Left colon (tissue), 2 donors: ENCODE measurements around the gene TBC1D3B. TPM values are rescaled to one million over a fixed set of nuclear protein-coding genes. Genes with fewer than 3 reads are reported as not detected.
"Not testable (repeated sequence)": the region's sequence is repeated elsewhere in the genome, so short reads cannot be mapped to it uniquely, and the experiment has no call there.

ENCODE experiments used
- ATAC-seq: fragments of 200-7000 bp; cut with Tn5 transposase; one replicate; pipeline ENCODE4 v1.9.1; 2020; ENCODE audit warnings: mild to moderate bottlenecking, moderate library complexity
- DNase-seq, 2 donors: peaks; one replicate each; pipeline ENCODE4 v3.0.0-alpha.2; 2020
- intact Hi-C, 2 donors: fragments of 100-400 bp; cut with DNase I in 1 of 2; cut with micrococcal nuclease in 1 of 2; formaldehyde crosslinking; loops; one replicate each; pipeline versions ENCODE4 v1.11.2 to v1.14.0; 2022; cut with DNase I, micrococcal nuclease
- total RNA-seq, 2 donors: library from RNA; stranded (reverse); fragmentation: NEBNext Ultra II Directional; extraction: Animal tissue kit (Norgen Biotek cat#: 25700); gene quantifications; one replicate each; pipeline ENCODE4 v1.2.1, GENCODE V29; 2021
- donor health status: DM: no; HTN: no; CAD: no.
- donor health status: DM: yes; HTN: yes; CAD: no.

Gene TBC1D3B
- total RNA-seq, 2 donors from 2014 or later: 7.4 to 8.9 TPM

DNA sequence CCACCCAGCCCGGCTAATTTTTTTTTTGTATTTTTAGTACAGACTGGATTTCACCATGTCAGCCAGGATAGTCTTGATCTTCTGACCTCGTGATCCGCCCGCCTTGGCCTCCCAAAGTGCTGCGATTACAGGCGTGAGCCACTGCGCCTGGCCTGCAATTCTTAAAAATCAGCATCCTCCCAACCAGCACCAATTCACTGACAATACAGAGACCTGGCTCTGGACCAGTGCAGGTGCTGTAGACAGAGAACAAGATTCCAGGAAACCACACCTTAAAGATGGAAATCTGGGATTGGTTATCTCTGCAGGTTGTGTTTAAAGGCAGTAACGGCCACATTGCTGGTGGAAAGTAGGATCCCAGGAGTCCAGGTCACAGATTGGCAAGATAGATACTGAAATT, 33.6 kb downstream of the TBC1D3B start:
- intact Hi-C loops: loop anchor here in 1 of 2 donors (10.0 kb wide), 1 partner anchor 178 kb away; no protein-coding TSS in a partner anchor
- ATAC-seq (peak; percentile 56), DNase-seq (no peak)

DNA sequence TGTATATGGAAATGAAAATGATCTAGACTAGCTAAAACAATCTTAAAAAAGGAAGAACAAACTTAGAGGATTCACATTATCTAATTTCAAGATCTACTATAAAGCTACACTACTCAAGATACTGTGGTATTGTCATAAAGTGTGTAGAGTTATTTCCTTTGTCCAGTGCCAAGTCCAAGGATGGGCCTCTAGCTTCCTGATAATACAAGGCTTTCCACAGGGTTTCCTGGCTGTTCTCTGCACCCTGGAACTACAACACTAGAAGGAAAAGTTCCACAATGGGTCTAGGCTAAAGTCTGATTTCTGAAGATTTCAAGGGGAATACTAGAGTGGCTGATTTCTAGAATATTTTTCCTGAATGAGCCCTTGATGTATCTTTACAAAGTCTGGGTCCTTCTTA, 34.2 kb downstream of the TBC1D3B start:
- DNase-seq (peak in 1 of 2 donors; percentile 79), ATAC-seq (peak; percentile 95)
- intact Hi-C loops: loop anchor here in 1 of 2 donors (10.0 kb wide), 1 partner anchor 177 kb away; no protein-coding TSS in a partner anchor

DNA sequence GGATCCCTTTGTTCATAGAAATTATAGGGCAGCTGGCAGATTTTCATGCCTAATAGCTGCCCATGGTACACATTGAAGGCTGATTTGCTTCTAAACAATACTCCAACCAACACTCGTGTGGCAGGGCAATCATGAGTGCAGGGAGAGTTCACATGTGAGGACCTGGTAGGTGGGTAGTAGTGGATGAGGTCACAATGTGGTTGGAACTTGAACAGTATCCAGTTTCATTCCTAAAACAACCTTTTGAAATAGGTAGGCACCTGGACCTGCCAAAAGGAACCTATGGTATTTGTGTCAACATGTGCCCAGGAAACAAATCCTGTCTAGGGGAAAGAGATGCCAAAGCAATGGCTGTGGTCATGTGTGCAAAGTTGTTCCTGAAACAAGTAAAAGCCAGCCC, 40.0 kb downstream of the TBC1D3B start:
- intact Hi-C loops: no loop called here
- DNase-seq (no peak), ATAC-seq (peak; percentile 28)

DNA sequence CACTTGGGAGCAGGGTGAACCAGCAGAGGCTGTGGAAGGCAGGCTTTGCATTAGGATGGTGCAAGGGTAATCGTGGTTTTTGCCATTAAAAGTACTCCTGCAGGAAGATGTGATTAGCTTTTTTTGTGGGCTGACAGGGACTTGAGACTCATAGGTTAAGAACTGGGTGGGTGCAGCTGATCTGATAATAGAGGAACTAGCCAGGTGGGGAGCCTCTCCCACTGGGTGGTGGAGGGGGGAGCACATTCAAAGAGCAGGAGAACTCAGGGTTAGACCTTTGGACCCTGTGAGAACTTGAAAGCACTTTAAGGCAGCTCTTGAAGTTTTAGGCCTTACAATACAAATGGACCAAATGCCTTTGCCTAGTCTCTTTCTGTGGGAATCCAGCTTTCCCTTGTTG, 40.4 kb downstream of the TBC1D3B start:
- DNase-seq (peak; percentile 49 to 86), ATAC-seq (peak; percentile 88)
- intact Hi-C loops: no loop called here

DNA sequence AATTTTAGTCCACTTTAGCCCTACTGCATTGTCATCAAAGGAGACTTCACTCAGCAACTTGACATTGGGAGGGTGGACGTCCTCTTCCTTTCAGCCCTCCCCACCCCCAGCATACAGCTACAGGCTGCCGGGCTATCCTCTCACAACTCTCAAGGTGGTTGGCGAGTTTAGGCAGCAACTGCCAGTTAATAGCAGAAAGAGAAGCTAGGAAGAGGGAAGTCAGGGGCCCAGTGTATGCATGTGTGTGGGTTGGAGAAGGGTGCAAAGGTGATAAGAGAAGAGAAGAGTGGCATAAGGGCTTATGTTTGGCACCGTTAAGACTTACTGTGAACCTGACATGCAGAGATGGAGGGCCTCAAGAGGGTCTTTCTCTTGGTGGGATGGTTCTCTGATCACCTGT, 41.0 kb downstream of the TBC1D3B start:
- no peak for DNase-seq
- peak; percentile 15 for ATAC-seq
- intact Hi-C loops: no loop called here

DNA sequence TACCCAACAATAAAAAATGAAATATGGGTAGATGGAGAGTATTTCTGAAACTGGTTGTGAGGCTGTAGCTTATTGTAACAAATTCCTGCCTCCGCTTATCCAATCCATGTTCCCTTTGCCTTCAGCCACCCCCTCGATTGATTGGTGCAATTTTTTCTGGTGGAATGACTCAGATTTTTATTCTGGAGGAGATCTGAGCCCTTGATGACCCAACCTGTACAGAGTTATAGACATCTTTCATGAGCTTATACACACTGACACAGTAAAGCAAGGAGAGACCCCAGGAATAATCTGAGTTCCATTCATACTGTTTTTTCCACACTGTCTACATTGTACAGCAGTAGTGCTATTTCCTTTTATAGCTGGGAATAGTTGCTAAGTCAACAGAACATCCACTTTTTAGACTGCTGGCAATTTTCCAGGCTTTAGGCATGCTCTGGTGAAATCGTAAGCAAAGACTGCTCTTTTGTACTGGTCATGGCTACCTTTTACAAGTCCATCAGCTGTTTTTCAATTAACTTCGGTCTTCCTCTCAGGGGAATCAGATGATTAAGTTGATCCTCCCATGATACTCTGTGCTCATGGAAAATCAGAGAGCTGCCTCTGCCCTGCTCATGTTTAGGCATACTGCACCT, 42.7 kb downstream of the TBC1D3B start:
- ATAC-seq: peak; percentile 66
- DNase-seq: peak in 1 of 2 donors; percentile 74
- intact Hi-C loops: no loop called here

DNA sequence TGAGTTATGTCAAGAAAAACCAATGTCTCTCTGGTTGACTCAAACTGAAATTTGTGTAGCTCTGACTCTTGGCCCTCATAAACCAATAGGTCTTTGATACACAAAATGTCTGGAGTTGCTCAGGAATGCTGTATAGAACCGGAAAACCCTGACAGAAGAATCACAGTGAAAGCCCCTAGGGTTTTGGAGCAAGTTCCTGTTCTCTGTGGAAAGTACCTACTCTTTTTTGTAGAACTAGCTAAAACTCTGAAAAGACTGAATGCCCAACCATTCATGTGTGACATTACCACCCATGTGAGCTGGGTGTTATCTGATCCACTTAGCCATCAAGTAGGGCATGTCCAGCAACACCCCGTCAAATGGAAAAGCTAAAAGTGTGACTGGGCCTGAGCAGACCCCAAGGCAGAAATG, 44.0 kb downstream of the TBC1D3B start:
- ATAC-seq: no peak
- intact Hi-C loops: no loop called here

DNA sequence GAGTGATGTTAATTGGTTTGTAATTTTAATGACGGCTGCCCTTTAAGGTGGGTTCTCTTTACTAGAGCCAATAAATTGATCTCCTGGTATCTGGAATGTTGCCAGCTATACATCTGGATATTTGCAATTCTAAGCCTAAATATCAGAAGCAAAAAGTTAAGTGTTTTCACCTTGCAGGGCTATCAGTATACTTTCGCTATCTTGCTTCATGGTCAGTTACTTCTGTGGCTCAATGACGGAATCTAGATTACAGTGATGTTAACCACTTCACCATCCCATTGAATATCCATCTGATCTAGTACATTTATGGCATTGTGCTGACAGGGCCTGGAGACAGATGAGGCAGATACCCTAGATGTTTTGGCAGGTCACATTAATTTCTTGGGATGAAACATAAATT, 44.5 kb downstream of the TBC1D3B start:
- intact Hi-C loops: no loop called here
- ATAC-seq: no peak
- no peak for DNase-seq

More for the DNA sequence above, 44.0 kb downstream of the TBC1D3B start:
- DNase-seq: no peak

DNA sequence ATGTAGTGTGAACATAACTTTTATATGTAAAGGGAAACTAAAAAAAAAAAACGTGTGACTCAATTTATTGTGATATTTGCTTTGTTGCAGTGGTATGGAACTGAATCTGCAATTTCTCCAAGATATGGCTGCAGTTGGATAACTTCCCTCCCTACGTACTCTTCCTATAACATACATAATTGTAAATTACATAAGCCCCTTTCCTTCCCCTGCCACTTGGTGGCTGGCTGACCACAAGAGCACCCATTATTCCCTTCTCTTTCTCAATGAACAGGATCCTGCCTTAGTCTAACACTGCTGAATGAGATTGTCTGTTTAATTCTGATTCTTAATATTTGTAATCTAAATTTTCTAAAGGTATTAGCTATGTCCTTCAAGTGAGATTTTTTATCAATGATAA, 45.0 kb downstream of the TBC1D3B start:
- no peak for DNase-seq
- intact Hi-C loops: no loop called here
- no peak for ATAC-seq

DNA sequence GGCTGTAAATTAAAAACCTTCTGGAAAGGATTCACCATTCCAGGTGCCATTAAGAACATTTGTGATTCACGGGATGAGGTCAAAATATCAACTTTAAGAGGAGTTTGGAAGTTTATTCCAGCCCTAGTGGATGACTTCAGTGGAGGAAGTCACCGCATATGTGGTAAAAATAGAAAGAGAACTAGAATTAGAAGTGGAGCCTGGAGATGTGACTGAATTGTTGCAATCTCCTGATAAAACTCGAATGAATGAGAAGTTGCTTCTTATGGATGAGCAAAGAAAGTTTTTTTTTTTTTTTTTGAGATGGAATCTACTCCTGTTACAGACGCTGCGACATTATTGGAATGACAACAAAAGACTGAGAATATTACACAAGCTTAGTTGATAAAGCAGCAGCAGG, 46.1 kb downstream of the TBC1D3B start:
- ATAC-seq (no peak), DNase-seq (no peak)
- intact Hi-C loops: no loop called here

DNA sequence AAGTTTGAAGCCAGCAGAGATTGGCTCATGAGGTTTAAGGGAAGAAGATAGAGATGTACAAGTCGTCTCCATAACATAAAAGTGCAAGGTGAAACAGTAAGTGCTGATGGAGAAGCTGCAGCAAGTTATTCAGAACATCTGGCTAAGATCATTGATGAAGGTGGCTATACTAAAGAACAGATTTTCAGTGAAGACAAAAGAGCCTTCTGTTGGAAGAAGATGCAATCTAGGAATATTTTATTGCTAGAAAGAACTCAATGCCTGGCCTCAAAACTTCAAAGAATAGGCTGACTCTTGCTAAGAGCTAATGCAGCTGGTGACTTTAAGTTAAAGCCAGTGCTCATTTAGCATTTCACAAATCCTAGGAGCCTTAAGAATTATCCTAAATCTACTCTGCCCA, 46.8 kb downstream of the TBC1D3B start:
- ATAC-seq (no peak), DNase-seq (no peak)
- intact Hi-C loops: loop anchor here in 1 of 2 donors (5.0 kb wide), 1 partner anchor 53 kb away; no protein-coding TSS in a partner anchor

DNA sequence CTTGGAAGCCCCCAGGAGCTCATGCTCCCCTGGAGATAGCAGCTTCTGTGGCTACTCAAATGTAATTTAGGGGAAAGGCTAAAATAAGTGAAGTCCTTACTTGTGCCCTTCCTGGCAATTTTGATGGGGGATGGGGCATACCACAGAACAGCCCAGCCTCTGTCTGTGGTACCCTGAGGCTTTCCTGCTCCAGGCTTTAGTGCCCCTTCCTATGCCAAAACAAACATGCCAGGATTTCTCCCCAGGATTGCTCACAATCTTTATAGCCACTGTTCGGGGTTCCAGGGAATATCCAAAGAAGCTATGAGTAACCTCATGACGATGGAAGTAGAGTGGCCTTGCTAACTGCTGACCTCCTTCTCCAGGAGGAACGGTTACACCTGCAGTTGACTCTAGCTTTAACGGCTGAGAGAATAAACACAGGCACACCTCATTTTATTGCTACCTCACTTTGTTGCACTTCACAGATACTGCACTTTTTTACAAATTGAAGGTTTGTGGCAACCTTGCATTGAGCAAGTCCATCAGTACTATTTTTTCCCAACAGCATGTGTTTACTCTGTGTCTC, 47.9 kb downstream of the TBC1D3B start:
- peak; percentile 54 to 92 for DNase-seq
- peak; percentile 95 for ATAC-seq
- intact Hi-C loops: loop anchor here in 1 of 2 donors (5.0 kb wide), 1 partner anchor 54 kb away; no protein-coding TSS in a partner anchor

DNA sequence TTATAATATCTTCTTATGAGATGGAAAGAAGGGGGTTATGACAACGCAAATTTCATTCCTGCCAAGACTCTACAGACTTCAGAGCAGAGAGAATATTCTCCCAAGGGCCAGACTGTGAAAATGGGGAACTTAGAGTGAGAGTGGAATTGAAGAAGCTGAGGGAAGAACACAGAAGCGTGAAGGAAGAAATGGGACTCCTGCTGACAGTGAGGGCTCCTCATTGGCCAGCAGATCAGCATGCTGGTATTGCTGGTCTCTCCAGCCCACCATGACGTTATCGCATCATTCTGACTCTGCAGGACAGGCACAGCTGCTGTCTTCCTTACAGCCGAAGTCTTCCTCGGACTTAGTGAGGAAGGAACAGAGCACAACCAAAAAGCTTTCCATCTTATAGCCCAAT, 48.5 kb downstream of the TBC1D3B start:
- ATAC-seq (no peak), DNase-seq (no peak)
- intact Hi-C loops: loop anchor here in 1 of 2 donors (5.0 kb wide), 1 partner anchor 54 kb away; no protein-coding TSS in a partner anchor

DNA sequence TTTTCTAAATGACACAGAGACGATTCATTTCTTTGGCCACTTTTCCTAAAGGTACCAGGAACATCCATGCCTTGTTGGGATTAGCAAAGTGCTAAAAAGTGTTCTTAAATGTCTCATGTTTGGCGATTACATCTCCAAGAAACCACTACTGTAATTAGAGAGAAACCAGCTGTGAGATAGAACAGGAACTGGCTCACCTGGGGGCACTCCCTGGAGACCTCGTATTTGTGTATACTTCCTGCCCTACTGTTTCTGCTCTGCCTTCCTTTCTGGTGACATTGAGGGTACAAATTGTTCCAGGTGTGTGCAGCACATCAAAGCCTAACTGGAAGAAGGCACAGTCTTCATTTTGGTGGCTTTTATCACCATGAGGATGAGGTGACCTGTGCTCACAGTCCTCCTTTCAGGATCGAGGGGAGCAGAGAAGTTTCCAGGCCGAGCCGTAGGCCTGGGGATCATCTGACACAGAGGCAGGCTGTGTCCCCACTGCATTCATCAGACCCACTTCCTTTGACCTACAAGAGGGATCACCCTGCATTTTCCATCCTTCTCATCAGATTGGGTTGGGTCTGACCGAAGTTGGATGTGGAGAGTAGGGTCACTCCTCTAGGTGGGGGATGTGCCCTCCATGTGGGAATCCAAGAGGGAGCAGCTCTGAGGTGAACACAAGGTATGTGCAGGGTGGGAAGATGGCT, 49.1 kb downstream of the TBC1D3B start:
- intact Hi-C loops: loop anchor here in 1 of 2 donors (5.0 kb wide), 1 partner anchor 55 kb away; no protein-coding TSS in a partner anchor

DNA sequence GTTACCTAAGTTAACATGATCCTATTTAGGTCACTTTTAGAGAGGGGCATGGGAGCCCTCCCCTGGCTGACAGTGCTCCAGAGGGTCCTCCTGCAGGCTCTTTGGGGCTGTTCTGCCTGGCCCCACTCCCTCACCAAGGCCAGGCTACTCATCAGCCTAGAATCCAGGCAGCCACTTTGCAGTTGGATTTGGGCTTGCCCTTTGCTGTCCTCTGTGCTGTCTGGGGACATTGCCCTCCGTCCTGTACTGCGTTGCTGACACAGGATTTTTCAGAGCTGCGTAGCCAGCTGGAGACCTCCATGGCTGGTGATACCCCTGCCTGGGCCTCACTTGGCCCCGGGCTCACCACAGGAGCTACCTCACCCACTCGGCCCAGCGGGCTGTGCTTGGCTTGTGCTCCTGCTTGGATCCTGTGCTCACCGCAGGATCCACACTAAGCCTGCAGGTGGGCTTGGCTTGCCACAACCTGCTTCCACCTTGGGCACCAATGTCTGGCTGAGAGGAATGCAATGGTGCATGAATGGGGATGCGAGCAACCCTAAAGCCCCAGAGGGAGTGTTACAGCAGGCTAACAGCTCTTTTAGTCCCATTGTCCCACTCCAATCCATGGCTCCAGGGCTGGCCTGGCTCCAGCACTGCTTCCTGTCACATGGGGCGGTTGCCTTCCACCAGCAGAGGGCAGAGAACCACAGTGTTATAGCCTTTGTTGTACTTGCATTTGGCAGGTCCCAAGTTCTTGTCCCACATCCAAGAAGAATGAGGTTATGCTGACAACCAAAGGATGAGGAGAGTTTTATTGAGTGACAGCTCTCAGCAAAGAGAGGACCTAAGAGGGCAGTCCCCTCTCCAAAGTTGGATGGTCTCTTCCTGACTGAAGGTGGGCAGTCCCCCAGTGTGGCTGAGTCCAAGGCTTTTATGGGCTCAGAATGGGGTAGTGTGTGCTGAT, 51.3 kb downstream of the TBC1D3B start:
- DNase-seq (no peak), ATAC-seq (no peak)
- intact Hi-C loops: loop anchor here in 1 of 2 donors (5.0 kb wide), 1 partner anchor 57 kb away; no protein-coding TSS in a partner anchor

More for the DNA sequence above, 49.1 kb downstream of the TBC1D3B start:
- DNase-seq (no peak), ATAC-seq (no peak)

DNA sequence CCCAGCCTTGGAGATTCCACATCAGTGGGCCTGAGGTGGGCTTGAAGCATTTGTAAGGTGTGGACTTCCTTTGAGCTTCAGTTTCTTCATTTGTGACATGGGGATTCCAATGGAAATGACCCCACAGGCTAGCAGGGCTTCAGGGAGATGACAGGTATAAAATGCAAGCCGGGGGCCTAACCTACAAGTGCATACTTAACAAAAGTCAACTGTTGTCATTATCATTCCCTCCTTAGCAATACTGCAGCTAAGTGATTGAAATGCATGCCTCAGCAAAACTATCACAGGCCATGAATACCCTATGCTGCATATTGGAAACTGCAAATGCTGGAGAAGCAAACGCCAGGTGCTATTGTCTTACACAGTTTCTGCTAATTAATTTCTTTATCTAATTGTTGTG, 53.0 kb downstream of the TBC1D3B start:
- ATAC-seq (no peak), DNase-seq (no peak)
- intact Hi-C loops: no loop called here

DNA sequence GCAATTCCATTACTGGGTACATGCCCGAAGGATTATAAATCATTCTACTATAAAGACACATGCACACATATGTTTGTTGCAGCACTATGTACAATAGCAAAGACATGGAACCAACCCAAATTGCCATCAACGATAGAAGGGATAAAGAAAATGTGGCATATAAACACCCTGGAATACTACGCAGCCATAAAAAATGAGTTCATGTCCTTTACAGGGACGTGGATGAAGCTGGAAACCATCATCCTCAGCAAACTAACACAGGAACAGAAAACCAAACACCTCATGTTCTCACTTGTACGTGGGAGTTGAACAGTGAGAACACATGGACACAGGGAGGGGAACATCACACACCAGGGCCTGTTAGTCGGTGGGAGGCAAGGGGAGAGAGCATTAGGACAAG, 55.3 kb downstream of the TBC1D3B start:
- ATAC-seq, DNase-seq, intact Hi-C loops: not testable (repeated sequence)

DNA sequence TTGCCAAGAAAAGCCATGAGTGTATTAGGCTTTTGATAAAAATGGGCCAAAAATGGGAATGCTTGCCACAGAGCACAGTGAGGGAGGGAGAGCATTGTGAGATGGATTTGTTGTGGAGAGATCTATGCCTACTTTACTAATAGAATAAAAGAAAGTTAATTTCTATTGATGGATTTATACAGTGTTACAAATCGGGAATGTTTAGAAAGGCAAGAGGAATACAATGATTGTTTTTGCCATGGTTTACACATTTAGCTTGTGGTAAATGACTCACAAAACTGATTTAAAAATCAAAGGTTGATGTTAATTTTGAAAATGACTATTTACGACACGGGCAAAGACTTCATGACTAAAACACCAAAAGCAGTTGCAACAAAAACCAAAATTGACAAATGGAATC, 56.2 kb downstream of the TBC1D3B start:
- ATAC-seq: no peak
- no peak for DNase-seq
- intact Hi-C loops: no loop called here
